GM21528 (cell line): ENCODE measurements around the gene ATP5IF1.

Experiments
- ATAC-seq: cut with Tn5 transposase; IDR thresholded peaks from one replicate; pipeline ENCODE4 v1.9.1; 2021; ENCODE audit warnings: mild to moderate bottlenecking, moderate library complexity; ENCODE audit not compliant: unreplicated experiment, low FRiP score

Gene ATP5IF1

DNA sequence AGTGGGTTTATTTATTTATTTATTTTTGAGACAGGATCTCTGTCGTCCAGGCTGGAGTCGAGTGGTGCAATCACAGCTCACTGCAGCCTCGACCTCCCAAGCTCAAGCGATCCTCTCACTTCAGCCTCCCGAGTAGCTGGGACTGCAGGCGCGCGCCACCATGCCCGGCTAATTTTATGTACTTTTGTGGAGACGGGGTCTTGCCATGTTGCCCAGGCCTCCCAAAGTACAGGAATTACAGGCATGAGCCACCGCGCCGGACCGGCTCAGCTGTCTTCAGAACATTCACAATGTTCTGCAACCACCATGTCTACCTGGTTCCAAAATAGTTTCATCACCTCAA lies 2.7 kb upstream of the ATP5IF1 start:
- no peak for ATAC-seq

GRCh38 chr1:28236656-28237322 lies 865 bp downstream of the ATP5IF1 start:
- no peak for ATAC-seq

GRCh38 chr1:28239004-28239403 lies 3.1 kb downstream of the ATP5IF1 start:
- no peak for ATAC-seq

DNA sequence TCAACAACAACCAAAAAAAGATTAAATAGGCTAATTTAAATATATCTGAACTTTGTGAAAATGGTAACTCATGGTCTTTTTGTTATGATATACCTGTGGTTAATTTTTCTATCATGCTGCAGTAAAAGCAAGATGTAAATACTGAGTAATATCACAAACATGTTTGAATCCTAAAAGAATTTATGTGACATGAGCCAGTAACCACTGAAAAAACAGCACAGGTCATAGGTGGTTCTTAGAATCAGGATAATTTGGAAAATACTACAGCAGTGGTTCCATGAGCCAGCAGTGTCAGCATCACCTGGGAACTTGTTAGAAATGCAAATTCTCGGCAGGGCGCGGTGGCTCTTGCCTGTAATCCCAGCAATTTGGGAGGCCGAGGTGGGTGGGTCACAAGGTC lies 4.1 kb downstream of the ATP5IF1 start:
- no peak for ATAC-seq

- ATAC-seq, result no peak
Observed at GRCh38 chr1:28241638-28242241, 5.8 kb downstream of the ATP5IF1 start.

DNA sequence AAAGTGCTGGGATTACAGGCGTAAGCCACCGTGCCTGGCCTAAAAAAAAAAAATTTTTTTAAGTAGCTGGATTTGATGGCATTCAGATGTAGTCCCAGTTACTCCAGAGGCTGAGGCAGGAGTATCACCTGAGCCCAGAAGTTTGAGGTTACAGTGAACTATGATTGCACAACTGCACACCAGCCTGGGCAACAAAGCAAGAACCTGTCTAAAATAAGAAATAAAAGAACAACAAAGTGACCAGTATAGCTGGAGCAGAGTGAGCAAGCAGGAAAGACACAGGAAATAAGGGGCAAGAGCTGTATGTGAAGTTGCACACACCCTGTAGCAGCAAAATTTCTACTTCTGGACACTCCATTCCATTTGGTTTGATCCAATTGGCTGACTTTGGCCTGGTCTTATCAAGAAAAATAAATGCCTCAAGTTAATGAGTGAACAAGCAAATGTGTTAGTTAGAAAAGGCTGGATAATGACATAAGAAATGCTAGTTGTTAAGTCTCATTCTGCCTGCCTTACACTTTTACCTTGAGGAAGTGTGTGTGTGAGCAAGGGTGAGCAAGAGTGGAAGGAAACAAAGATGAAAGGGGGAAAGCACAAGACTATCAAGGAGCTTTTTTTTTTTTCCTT lies 7.9 kb downstream of the ATP5IF1 start:
- no peak for ATAC-seq

- ATAC-seq, result peak; percentile 28
Observed at GRCh38 chr1:28244549-28245251, 8.8 kb downstream of the ATP5IF1 start.

DNA sequence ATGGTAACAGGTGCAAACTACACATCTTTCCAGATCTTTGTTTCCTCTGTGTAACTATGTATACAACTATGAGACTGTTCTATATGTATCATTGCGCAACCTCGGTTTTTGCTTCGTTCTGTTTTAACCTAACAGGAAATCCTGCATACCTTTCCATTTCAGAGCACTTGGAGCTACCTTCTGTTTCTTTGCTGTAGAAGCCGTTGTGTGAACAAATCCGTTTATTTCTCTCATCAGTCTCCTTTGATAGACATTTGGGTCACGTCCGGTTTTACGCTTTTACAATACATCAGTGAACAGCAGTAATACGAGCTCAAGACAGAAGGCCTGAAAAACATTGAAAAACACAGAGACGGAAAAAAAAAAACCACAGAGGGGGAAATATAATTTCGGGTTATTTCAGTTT lies 10.5 kb downstream of the ATP5IF1 start:
- ATAC-seq, result no peak

DNA sequence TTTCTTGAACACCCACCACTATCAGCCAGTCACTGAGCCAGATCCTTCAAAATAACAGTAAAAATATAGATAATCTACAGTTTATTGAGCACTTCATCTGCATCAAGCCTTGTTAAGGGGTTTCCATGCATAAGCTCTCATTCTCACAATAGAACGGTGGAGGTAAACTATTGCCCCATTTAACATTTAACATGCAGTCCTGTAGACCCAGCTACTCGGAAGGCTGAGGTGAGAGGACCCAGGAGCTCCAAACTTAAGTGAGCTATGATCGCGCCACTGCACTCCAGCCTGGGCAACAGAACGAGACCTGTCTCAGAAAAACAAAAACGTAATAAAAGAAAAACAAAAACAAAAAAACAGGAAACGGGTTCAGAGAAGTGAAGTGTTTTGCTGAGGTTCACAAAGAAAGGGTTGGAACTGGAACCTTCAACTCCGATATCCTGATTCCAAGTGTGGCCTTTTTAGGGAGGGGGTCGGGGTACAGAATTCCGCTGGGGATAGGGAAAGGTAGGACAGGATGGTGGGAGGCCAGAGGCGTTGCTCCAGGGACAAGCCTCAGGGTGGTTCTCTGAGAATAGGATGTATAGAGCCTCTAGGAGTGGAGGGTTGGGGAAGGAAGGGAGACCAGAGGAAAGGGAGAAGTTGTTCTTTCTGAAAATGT lies 11.8 kb downstream of the ATP5IF1 start:
- ATAC-seq, result no peak

DNA sequence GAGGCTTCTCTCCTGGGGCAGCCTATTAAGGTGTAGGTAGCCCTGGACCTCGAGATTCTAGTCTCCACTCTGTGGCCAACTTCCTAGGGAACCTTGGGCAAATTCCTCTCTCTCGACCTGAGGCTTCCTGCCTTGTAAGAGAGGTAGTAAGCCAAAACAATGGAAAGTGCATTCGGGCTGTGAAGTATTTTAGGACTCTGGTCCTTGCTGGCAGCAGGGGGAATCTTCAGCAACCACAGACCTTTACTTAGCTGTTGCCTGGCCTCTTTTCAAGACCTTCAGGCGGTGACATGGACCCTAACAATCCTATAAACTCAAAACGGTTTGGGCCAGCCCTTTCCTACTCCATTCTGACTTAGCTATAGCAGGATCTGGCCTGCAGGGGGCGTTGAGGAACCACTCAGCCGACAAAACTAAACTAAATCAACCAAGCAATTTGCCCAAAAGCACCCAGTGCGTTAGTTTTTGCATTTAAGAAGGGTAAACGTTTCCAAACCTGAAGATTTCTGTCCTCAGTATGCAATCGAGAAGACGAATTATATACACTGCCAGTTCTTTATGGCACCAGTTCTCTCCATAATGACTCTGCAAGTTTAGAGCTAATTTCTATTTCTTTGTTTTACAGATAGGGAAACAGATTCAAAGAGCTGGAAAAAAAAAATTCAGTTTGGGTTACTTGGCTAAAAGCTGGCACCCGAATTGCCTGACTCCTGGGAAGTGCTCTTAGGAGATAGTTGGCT lies 12.5 kb downstream of the ATP5IF1 start:
- peak; percentile 35 for ATAC-seq

- ATAC-seq, result no peak
Observed at GRCh38 chr1:28249013-28249865, 13.3 kb downstream of the ATP5IF1 start.

DNA sequence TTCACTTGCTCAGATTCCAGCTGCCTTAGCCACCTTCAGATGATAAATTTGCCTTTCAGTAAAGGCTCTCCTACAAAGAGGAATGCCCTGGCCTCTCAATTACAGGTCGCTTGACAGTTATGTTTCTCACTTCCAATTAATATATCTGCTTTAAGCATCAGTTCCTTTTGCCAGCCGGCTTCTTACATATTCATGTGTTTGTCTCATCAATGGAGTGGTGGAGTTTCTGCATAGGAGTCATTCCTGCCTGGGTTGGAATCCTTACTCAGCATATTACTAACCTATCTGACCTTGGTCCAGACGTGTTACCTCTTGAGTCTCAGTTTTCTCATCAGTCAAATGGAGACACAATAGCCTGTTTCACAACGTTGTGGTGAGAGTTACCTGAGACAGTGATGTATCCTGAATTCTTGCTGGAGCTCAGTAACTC lies 14.0 kb downstream of the ATP5IF1 start:
- ATAC-seq, result no peak

DNA sequence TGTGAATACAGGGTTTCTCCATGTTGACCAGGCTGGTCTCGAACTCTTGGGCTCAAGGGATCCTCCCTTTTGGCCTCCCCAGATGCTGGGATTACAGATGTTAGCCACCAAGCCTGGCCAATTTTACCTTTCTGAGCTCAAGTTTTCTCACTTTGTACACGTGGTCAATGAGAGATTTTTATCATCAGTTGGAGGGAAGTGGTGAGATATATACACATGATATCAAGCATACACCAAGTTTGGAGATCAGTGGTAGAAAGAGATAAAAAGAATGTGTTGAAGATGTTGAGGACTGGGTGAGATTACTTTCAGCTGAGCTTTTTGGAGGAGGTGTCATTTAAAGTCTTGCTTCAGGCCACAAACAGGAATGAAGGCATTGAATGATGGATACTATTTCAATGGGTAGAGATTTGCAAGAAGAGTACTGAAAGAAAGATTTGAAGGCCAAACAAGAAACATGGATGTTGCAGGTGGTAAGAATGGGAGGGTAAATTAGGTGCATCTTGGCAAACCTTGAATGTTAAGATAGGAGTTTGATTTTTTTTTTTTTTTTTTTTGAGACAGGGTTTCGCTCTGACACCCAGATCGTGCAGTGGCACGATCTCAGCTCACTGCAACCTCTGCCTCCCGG lies 20.4 kb downstream of the ATP5IF1 start:
- ATAC-seq, result no peak

DNA sequence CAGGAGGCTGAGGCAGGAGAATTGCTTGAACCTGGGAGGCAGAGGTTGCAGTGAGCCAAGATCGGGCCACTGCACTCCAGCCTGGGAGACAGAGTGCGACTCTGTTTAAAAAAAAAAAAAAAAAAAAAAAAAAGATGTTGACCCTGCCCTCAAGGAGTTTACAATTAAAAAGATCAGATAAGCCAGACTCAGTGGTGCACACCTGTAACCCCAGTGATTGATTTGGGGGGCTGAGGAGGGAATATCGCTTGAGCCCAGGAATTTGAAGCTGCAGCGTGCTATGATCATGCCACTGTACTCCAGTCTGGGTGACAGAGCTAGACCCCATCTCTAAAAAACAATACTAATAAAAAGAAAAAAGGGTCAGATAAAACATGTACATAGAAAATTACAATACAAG lies 21.8 kb downstream of the ATP5IF1 start:
- no peak for ATAC-seq

DNA sequence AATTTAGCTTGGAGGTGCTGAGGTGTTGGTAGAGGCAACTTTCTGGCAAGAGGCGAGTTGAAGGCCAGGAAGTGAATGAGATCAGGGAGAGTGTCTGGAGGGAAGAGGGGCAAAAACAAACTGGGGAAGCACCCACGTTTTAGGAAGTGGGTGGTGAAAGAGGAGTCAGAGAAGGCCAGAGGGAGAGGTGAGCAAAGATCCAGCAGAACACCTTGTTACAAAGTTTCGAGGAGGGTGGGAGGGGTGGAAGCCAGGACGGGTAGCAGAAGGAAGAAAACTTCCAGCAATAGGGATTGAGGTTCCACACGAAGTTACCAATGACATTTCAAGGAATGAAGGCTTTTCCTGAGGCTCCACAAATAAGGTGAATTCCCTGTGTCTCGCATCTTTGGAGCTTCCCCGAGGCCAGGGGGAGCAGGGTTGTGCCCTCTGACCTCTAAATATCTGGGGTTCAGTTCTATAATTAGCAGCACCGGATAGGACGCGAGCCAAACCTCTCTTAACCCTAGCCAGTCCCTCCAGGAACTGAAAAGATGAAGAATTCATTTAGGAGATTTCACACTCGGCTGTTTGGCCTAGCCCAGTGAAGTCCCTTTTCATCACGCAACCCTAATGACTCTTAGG lies 22.8 kb downstream of the ATP5IF1 start:
- ATAC-seq, result no peak

- peak; percentile 90 for ATAC-seq
Observed at GRCh38 chr1:28259252-28259933, 23.5 kb downstream of the ATP5IF1 start, which contains the start of gene SESN2. Gene SESN2, plus strand, starts transcription at chr1:28259518. Its CDS starts 330 bp downstream, at chr1:28259848.

- ATAC-seq, result peak; percentile 22
Observed at GRCh38 chr1:28259934-28260802, 24.2 kb downstream of the ATP5IF1 start.
